Tibial nerve (tissue), 4 donors: ENCODE measurements around the gene MAP3K12. TPM values are rescaled to one million over a fixed set of nuclear protein-coding genes. Genes with fewer than 3 reads are reported as not detected.

Source experiments
- DNase-seq, 2 donors: peaks; one replicate each; pipeline ENCODE4 v3.0.0-alpha.2; 2019; ENCODE audit warnings: low spot score in 2 of 2
- H3K27ac ChIP-seq, 4 donors: fragments of 200-600 bp; sonication (generic) in 3 of 4; one replicate each; pipeline ENCODE4 v1.5.1; 2017 to 2019; ENCODE audit warnings: mild to moderate bottlenecking in 1 of 4
- H3K27me3 ChIP-seq, 2 donors: fragments of 200-600 bp; sonication (generic) in 1 of 2; one replicate each; pipeline versions ENCODE4 v1.5.1 to v1.6.0; 2017 to 2019
- H3K36me3 ChIP-seq, 3 donors: fragments of 200-600 bp; sonication (generic); one replicate each; pipeline ENCODE4 v1.5.1; 2018 to 2019
- H3K4me1 ChIP-seq, 4 donors: fragments of 200-600 bp; sonication (generic) in 3 of 4; one replicate each; pipeline ENCODE4 v1.5.1; 2017 to 2019
- H3K4me3 ChIP-seq, 4 donors: fragments of 200-600 bp; sonication (generic) in 3 of 4; one replicate each; pipeline ENCODE4 v1.5.1; 2017 to 2019; ENCODE audit warnings: mild to moderate bottlenecking in 1 of 4, moderate library complexity in 1 of 4
- H3K9me3 ChIP-seq, 4 donors: fragments of 200-600 bp; sonication (generic) in 3 of 4; one replicate each; pipeline ENCODE4 v1.5.1; 2017 to 2019
- EP300 ChIP-seq, 2 donors: sonication (generic); formaldehyde crosslinking; IDR thresholded peaks; one replicate each; pipeline ENCODE4 v1.6.1; 2017; ENCODE audit warnings: antibody characterized with exemption in 2 of 2, mild to moderate bottlenecking in 1 of 2
- POLR2A ChIP-seq, 2 donors: fragments of 450-650 bp; IDR thresholded peaks; one replicate each; pipeline ENCODE4 v1.6.1; 2017; ENCODE audit warnings: antibody characterized with exemption in 2 of 2, mild to moderate bottlenecking in 2 of 2, moderate library complexity in 2 of 2
- WGBS, 2 donors: methylation state at CpG; one replicate each; pipeline ENCODE4 v1.1.5; 2018; 5-methylcytosine and 5-hydroxymethylcytosine counted together
- total RNA-seq, 4 donors: library from RNA; depleted of rRNA; stranded (reverse); fragments of >200 nt; gene quantifications; one replicate each; pipeline ENCODE4 v1.1.0, GENCODE V29; 2016
- TF ChIP-seq, protein P1 (sequence below), 5 experiments: fragments of 200-600 bp in 3 of 5; fragments of 450-650 bp in 2 of 5; sonication (generic) in 3 of 5; IDR thresholded peaks; one replicate each; pipeline ENCODE4 v1.5.1; 2016 to 2019; ENCODE audit warnings: antibody characterized with exemption in 5 of 5, mild to moderate bottlenecking in 3 of 5, moderate library complexity in 2 of 5

The MAP3K12 gene
- total RNA-seq, 4 donors from 2014 or later: 35.6 to 95.1 (median 58.3) TPM

- TF ChIP-seq POLR2A (IDR thresholded peaks at IDR 0.05) (no peak), EP300 (IDR thresholded peaks at IDR 0.05) (no peak)
- TF ChIP-seq, protein P1, sequence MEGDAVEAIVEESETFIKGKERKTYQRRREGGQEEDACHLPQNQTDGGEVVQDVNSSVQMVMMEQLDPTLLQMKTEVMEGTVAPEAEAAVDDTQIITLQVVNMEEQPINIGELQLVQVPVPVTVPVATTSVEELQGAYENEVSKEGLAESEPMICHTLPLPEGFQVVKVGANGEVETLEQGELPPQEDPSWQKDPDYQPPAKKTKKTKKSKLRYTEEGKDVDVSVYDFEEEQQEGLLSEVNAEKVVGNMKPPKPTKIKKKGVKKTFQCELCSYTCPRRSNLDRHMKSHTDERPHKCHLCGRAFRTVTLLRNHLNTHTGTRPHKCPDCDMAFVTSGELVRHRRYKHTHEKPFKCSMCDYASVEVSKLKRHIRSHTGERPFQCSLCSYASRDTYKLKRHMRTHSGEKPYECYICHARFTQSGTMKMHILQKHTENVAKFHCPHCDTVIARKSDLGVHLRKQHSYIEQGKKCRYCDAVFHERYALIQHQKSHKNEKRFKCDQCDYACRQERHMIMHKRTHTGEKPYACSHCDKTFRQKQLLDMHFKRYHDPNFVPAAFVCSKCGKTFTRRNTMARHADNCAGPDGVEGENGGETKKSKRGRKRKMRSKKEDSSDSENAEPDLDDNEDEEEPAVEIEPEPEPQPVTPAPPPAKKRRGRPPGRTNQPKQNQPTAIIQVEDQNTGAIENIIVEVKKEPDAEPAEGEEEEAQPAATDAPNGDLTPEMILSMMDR (IDR thresholded peaks at IDR 0.05): no peak
- H3K4me3 ChIP-seq: no peak overlapping the region
- H3K9me3 ChIP-seq: no peaks in the 10 kb centered on the region
- no peaks in the 10 kb centered on the region for H3K27me3 ChIP-seq
- peaks cover 0 to 73% (median 2%) of the 10 kb centered on the region in 4 donors for H3K4me1 ChIP-seq
- no peak for DNase-seq
- H3K27ac ChIP-seq: no peak overlapping the region
- WGBS, 2 donors: 66 to 73% methylated on average over 3 of the region's 3 CpGs
- H3K36me3 ChIP-seq: peaks cover 17 to 100% (median 83%) of the 10 kb centered on the region in 3 donors
Measured at GRCh38 chr12:53461059-53461458, 38.2 kb downstream of the MAP3K12 start.

GRCh38 chr12:53459097-53459496, 40.2 kb downstream of the MAP3K12 start:
- Histone ChIP-seq H3K36me3 (peaks cover 17 to 97% (median 76%) of the 10 kb centered on the region in 3 donors), H3K9me3 (no peaks in the 10 kb centered on the region), H3K4me1 (peaks cover 0 to 75% (median 10%) of the 10 kb centered on the region in 4 donors), H3K27ac (no peak overlapping the region), H3K4me3 (no peak overlapping the region), H3K27me3 (no peaks in the 10 kb centered on the region)
- TF ChIP-seq EP300 (IDR thresholded peaks at IDR 0.05) (no peak), POLR2A (IDR thresholded peaks at IDR 0.05) (no peak)
- TF ChIP-seq, protein P1 (IDR thresholded peaks at IDR 0.05): no peak
- no peak for DNase-seq
- 64 to 70% methylated on average over 4 of the region's 4 CpGs for WGBS, 2 donors

GRCh38 chr12:53456654-53457366, 42.4 kb downstream of the MAP3K12 start:
- H3K4me3 ChIP-seq: no peak overlapping the region
- H3K9me3 ChIP-seq: no peaks in the 10 kb centered on the region
- no peak for DNase-seq
- TF ChIP-seq, protein P1 (IDR thresholded peaks at IDR 0.05): no peak
- TF ChIP-seq EP300 (IDR thresholded peaks at IDR 0.05) (no peak), POLR2A (IDR thresholded peaks at IDR 0.05) (no peak)
- no peak overlapping the region for H3K27ac ChIP-seq
- peaks cover 0 to 64% (median 21%) of the 10 kb centered on the region in 4 donors for H3K4me1 ChIP-seq
- H3K27me3 ChIP-seq: no peaks in the 10 kb centered on the region
- 67 to 73% methylated on average over 6 of the region's 6 CpGs for WGBS, 2 donors
- peaks cover 10 to 74% (median 55%) of the 10 kb centered on the region in 3 donors for H3K36me3 ChIP-seq

DNA sequence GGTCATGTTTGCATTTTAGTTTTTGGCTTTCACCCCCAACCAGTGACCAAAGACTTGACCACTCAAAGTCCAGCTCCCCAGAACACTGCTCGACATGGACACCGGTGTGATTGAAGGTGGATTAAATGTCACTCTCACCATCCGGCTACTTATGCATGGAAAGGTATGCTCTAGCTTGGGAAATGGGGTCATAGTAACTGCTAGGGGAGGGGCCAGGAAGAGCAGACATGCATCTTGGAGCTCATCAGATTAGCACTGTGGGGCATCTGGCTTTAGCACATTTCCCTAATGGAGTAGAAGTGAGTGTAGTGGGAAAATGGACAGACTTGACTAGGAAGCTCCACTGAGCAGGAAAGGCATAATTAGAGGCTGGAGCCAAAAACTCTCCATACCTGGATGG, 44.6 kb downstream of the MAP3K12 start:
- H3K36me3 ChIP-seq: peaks cover under 1 to 53% (median 34%) of the 10 kb centered on the region in 3 donors
- no peak overlapping the region for H3K27ac ChIP-seq
- no peak for TF ChIP-seq POLR2A (IDR thresholded peaks at IDR 0.05)
- TF ChIP-seq, protein P1 (IDR thresholded peaks at IDR 0.05): no peak
- no peak for TF ChIP-seq EP300 (IDR thresholded peaks at IDR 0.05)
- H3K27me3 ChIP-seq: no peaks in the 10 kb centered on the region
- WGBS, 2 donors: 53 to 54% methylated on average over 3 of the region's 3 CpGs
- H3K4me1 ChIP-seq: peaks cover 0 to 56% (median 20%) of the 10 kb centered on the region in 4 donors
- no peaks in the 10 kb centered on the region for H3K9me3 ChIP-seq
- H3K4me3 ChIP-seq: no peak overlapping the region
- DNase-seq: no peak

DNA sequence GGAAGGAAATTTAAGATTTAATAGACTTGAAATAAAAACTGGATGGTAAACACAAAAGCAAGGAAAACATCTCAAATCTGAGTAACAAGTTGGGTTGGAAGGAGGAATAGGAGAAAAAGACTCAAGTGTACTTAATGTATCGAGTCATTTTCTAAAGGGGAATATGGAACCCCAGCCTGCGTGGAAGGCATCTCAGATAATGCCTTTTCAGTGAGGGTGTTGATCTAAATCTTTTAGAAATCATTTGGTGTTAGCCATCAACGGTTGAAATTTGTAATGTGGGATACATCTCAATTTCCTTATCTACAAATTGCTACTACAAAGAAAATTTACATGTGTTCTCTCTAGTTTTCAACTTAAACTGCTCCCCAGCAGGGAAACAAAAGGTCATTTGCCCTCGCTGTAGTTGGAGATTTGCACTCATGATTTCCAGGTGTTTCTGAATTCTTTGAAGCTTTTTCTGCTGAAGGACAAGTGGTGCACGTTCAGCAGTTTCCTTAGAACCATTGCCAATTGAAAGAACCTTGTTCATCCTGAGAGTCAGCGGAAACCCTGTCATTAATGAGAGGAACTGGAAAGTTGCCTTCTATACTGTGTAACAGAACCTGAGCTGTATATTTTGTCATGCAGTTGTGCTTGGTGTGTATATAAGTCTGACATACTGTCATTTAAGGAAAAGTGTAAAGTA, 45.2 kb downstream of the MAP3K12 start:
- H3K4me3 ChIP-seq: peak overlapping the region in 1 of 4 donors; percentile 71
- 25 to 27% methylated on average over 6 of the region's 6 CpGs for WGBS, 2 donors
- TF ChIP-seq, protein P1 (IDR thresholded peaks at IDR 0.05): no peak
- TF ChIP-seq POLR2A (IDR thresholded peaks at IDR 0.05) (no peak), EP300 (IDR thresholded peaks at IDR 0.05) (no peak)
- H3K27ac ChIP-seq: no peak overlapping the region
- no peak for DNase-seq
- H3K36me3 ChIP-seq: peaks cover 0 to 47% (median 31%) of the 10 kb centered on the region in 3 donors
- H3K27me3 ChIP-seq: no peaks in the 10 kb centered on the region
- H3K9me3 ChIP-seq: no peaks in the 10 kb centered on the region
- H3K4me1 ChIP-seq: peaks cover 0 to 55% (median 20%) of the 10 kb centered on the region in 4 donors
